ENCODE data around the gene LAPTM5. TPM values are rescaled to one million over a fixed set of nuclear protein-coding genes. Genes with fewer than 3 reads are reported as not detected.

LAPTM5 gene
- total and polyA plus RNA-seq, 8 donors, result 4.6 to 48.4 (median 35.4) TPM

DNA sequence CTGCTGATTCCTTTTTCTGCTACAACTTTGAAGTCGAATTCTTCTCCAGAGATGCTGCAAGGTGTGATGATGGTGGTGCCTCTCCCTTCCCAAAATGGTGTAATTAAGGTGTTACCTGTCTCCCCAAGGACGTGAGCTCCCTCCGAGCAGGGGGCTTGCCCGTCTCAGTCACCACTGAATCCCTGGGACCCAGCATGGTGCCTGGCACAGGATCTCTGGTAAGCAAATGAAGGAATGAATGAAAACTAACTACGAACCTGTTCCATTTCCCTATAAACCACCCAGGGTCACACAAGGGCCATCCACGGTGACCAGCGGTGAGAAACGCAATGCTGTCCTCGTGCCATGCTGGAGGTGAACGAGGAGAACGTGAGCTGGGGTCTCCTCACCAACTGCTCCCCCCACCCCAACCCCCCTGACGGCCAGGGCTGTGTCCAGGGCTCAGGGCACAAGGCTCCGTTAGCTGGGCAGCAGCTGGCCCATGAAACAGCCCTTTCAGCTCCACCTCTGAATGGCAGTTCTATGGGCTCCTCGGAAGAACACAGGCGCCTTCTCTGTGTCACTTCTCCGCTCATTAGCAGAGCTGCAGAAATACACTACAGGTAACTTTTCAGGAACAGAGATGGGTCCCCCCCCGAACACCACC is 32.0 kb downstream of the LAPTM5 start:
- no peaks in the 10 kb centered on the region for H3K9me3 ChIP-seq
- H3K27ac ChIP-seq, result no peak overlapping the region
- no peaks in the 10 kb centered on the region for H3K27me3 ChIP-seq
- DNase-seq, result no peak
- WGBS, 5 donors, result 90 to 92% (median 91%) methylated on average over 17 of the region's 17 CpGs
- peaks cover 0 to 10% (median 0%) of the 10 kb centered on the region in 4 donors for H3K4me1 ChIP-seq
- TF ChIP-seq POLR2AphosphoS5 (IDR thresholded peaks at IDR 0.05) (no peak), EP300 (IDR thresholded peaks at IDR 0.05) (no peak), POLR2A (IDR thresholded peaks at IDR 0.05) (no peak)
- TF ChIP-seq, protein P1, sequence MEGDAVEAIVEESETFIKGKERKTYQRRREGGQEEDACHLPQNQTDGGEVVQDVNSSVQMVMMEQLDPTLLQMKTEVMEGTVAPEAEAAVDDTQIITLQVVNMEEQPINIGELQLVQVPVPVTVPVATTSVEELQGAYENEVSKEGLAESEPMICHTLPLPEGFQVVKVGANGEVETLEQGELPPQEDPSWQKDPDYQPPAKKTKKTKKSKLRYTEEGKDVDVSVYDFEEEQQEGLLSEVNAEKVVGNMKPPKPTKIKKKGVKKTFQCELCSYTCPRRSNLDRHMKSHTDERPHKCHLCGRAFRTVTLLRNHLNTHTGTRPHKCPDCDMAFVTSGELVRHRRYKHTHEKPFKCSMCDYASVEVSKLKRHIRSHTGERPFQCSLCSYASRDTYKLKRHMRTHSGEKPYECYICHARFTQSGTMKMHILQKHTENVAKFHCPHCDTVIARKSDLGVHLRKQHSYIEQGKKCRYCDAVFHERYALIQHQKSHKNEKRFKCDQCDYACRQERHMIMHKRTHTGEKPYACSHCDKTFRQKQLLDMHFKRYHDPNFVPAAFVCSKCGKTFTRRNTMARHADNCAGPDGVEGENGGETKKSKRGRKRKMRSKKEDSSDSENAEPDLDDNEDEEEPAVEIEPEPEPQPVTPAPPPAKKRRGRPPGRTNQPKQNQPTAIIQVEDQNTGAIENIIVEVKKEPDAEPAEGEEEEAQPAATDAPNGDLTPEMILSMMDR (IDR thresholded peaks at IDR 0.05), result no peak
- intact Hi-C loops (cut with DNase I; ENCODE audit: low total_unique reads), result no loop called here
- peaks cover 0 to 42% (median 32%) of the 10 kb centered on the region in 4 donors for H3K36me3 ChIP-seq
- no peak overlapping the region for H3K4me3 ChIP-seq

DNA sequence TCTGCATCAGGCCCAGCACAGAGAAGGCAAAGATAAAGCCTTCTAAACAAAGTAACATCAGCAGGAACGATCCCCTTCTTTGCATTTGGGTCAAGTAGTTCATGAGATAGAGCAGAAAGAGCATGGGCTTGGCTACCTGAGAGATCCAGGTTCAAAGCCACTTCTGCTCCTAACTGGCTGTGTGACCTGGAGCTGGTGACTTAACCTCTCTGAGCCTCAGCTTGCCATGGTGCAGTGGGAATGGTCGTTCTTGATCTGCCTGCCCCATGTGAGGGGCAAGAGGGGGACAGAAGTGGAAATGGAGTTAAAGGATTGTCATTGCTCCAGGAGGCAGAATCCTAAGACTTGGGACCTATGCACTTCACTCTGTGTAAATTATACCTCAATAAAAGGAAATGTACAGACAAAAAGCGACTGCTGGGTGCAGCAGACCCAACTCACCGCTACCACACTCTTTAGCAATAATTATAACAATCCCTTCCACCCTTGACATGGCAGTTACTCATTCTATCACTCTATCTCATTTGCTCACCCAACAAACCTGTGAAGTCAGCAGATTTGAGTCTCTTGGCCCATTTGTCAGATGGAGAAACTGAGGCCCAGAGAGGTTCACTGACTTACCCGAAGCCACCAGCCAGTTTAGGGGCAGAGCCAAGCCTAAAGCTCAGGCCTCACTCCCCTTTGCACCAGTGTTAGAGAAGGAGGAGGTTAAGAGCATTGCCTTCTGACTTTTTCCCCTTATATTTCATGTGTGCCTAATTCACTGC is 32.7 kb downstream of the LAPTM5 start:
- no peak overlapping the region for H3K27ac ChIP-seq
- H3K27me3 ChIP-seq, result no peaks in the 10 kb centered on the region
- no peak overlapping the region for H3K4me3 ChIP-seq
- no peaks in the 10 kb centered on the region for H3K9me3 ChIP-seq
- intact Hi-C loops (cut with DNase I; ENCODE audit: low total_unique reads), result loop anchor here (5.0 kb wide), 1 partner anchor 187 kb away; no protein-coding TSS in a partner anchor
- TF ChIP-seq POLR2A (IDR thresholded peaks at IDR 0.05) (no peak), POLR2AphosphoS5 (IDR thresholded peaks at IDR 0.05) (no peak), EP300 (IDR thresholded peaks at IDR 0.05) (no peak)
- TF ChIP-seq, protein P1 (IDR thresholded peaks at IDR 0.05), result no peak
- peaks cover 0 to 17% (median 2%) of the 10 kb centered on the region in 4 donors for H3K4me1 ChIP-seq
- H3K36me3 ChIP-seq, result peaks cover 0 to 42% (median 32%) of the 10 kb centered on the region in 4 donors
- WGBS, 5 donors, result 80 to 93% (median 89%) methylated on average over 5 of the region's 5 CpGs
- DNase-seq, result no peak

DNA sequence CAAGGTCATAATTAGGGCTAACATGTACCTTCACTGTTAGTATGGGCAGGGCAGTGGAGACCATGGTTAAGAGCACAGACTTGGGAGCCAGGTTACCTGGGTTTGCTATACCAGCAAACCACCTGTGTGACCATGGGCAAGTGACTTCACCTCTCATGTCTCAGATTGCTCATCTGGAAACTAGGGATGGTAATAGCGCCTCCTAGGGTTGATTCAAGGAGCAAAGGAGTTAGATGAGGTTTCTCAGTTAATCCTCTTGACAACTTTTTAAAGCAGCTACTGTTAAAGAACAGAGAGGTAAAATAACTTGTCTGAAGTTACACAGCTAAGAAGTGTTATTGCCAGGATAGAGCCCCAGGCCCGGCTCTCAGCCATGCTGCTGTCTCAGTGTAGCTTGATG is 33.4 kb downstream of the LAPTM5 start:
- 91 to 97% (median 93%) methylated on average over 2 of the region's 2 CpGs for WGBS, 5 donors
- Histone ChIP-seq H3K4me1 (peaks cover 6 to 24% (median 8%) of the 10 kb centered on the region in 4 donors), H3K36me3 (peaks cover 0 to 42% (median 32%) of the 10 kb centered on the region in 4 donors), H3K4me3 (no peak overlapping the region), H3K27ac (no peak overlapping the region), H3K27me3 (no peaks in the 10 kb centered on the region), H3K9me3 (no peaks in the 10 kb centered on the region)
- TF ChIP-seq POLR2A (IDR thresholded peaks at IDR 0.05), result no peak
- TF ChIP-seq EP300 (IDR thresholded peaks at IDR 0.05), result no peak
- no peak for TF ChIP-seq POLR2AphosphoS5 (IDR thresholded peaks at IDR 0.05)
- TF ChIP-seq, protein P1 (IDR thresholded peaks at IDR 0.05), result no peak
- intact Hi-C loops (cut with DNase I; ENCODE audit: low total_unique reads), result loop anchor here (5.0 kb wide), 1 partner anchor 188 kb away; no protein-coding TSS in a partner anchor
- DNase-seq, result no peak

DNA sequence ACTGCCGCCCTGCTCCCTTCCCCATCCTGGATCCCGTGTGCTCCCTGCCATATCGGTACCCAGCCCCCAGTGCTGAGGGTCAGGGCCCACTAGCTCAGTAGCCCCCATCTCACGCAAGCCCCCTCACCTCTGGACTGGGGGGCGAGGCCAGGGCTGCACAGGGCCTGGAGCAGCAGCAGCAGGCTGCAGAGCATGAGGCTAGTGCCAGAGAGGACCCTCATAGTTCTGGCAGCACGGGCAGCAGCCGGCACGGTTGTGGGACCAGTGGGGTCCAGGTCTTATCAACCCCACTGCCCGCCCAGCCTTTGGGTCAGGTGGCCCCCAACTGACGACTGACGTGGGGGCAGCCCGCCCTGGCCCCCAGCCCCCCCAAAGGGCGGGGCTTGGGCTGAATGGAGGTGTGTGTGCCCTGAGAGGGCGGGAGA is 34.2 kb downstream of the LAPTM5 start, which contains the start of gene MATN1:
TSS of gene MATN1 (minus strand) at position 255 of the 425 bp plus-strand sequence. CDS start at position 221, 34 bp downstream.
- DNase-seq, result no peak
- no peak for TF ChIP-seq POLR2AphosphoS5 (IDR thresholded peaks at IDR 0.05)
- no peak for TF ChIP-seq POLR2A (IDR thresholded peaks at IDR 0.05)
- intact Hi-C loops (cut with DNase I; ENCODE audit: low total_unique reads), result loop anchor here (5.0 kb wide), 1 partner anchor 189 kb away; no protein-coding TSS in a partner anchor
- WGBS, 5 donors, result 86 to 94% (median 87%) methylated on average over 9 to 14 of the region's 14 CpGs
- H3K27ac ChIP-seq, result no peak within 1 kb of the TSS
- no peaks in the 10 kb centered on the region for H3K9me3 ChIP-seq
- no peak within 1 kb of the TSS for H3K4me3 ChIP-seq
- H3K4me1 ChIP-seq, result peaks cover 10 to 29% (median 13%) of the 10 kb centered on the region in 4 donors
- H3K36me3 ChIP-seq, result peaks cover 0 to 42% (median 32%) of the 10 kb centered on the region in 4 donors
- H3K27me3 ChIP-seq, result no peaks in the 10 kb centered on the region
